DND-41 (cell line): Measurements from ENCODE around the gene TTLL10.

Experiments used
- EZH2 ChIP-seq: IDR thresholded peaks from 3 replicates; pipeline ENCODE4 v1.6.1; 2012; ENCODE audit warnings: borderline replicate concordance, low read depth, mild to moderate bottlenecking, moderate library complexity, low read length, inconsistent platforms; ENCODE audit not compliant: severe bottlenecking
- TF ChIP-seq, protein P1 (sequence below): IDR thresholded peaks from 2 replicates; pipeline ENCODE4 v1.5.1; 2012; ENCODE audit warnings: borderline replicate concordance, low read length, moderate library complexity, mild to moderate bottlenecking; ENCODE audit not compliant: poor library complexity, severe bottlenecking; ENCODE audit errors: extremely low read depth

DNA sequence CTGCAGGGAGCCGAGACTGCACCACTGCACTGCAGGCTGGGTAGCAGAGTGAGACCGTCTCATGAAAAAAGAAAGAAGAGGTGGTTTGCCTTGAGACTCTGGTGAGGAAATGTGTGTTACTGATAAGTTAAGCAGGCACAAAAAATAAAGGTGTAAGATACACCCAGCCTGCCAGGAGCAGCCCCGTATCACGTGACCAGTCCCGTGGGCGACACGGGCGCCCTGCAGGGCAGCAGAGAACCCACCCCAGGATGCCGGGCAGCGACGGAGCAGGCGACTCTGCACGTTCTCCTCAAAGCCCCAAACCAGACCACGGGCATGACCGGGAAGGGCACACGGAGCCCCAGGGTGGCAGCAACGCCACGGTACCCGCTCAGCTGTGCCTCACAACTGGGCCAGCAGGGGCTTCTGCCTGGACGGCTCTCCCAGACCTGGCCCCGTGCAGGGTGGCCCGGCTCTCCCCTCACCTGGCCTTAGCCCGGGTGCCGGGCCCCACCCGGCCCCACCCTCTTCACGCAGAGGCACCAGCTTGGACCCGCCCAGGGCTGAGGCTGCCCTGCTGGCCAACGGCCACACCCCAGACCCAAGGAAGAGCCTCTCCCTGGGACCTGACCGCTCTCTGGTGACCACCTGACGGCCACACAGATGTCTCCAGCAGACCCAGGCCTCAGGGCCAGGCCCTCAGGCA, 48.4 kb downstream of the TTLL10 start:
- TF ChIP-seq, protein P1, sequence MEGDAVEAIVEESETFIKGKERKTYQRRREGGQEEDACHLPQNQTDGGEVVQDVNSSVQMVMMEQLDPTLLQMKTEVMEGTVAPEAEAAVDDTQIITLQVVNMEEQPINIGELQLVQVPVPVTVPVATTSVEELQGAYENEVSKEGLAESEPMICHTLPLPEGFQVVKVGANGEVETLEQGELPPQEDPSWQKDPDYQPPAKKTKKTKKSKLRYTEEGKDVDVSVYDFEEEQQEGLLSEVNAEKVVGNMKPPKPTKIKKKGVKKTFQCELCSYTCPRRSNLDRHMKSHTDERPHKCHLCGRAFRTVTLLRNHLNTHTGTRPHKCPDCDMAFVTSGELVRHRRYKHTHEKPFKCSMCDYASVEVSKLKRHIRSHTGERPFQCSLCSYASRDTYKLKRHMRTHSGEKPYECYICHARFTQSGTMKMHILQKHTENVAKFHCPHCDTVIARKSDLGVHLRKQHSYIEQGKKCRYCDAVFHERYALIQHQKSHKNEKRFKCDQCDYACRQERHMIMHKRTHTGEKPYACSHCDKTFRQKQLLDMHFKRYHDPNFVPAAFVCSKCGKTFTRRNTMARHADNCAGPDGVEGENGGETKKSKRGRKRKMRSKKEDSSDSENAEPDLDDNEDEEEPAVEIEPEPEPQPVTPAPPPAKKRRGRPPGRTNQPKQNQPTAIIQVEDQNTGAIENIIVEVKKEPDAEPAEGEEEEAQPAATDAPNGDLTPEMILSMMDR = no peak
- no peak for TF ChIP-seq EZH2
